Measurements from ENCODE around the gene XPO6.

XPO6 gene

GRCh38 chr16:28103516-28104170, 108.1 kb downstream of the XPO6 start:
- Histone ChIP-seq H3K4me3 (ENCODE audit: low read length in 2 of 2) (no peak overlapping the region), H3K4me1 (ENCODE audit: control insufficient read depth, insufficient read depth, low read length) (no peaks in the 10 kb centered on the region), H3K9me3 (ENCODE audit: control insufficient read depth in 2 of 2, low read length in 2 of 2) (no peaks in the 10 kb centered on the region), H3K36me3 (ENCODE audit: control insufficient read depth in 2 of 2, insufficient read depth in 2 of 2, low read length in 2 of 2) (peaks cover 77 to 78% of the 10 kb centered on the region in 2 donors), H3K27me3 (ENCODE audit: control insufficient read depth in 1 of 2, insufficient read depth in 2 of 2, low read length in 2 of 2) (no peaks in the 10 kb centered on the region), H3K27ac (ENCODE audit: low read length) (no peak overlapping the region), H3K9ac (ENCODE audit: low read length in 2 of 2) (no peak overlapping the region)

- H3K27ac ChIP-seq (ENCODE audit: low read length): no peak overlapping the region
- no peaks in the 10 kb centered on the region for H3K27me3 ChIP-seq (ENCODE audit: control insufficient read depth in 1 of 2, insufficient read depth in 2 of 2, low read length in 2 of 2)
- H3K4me3 ChIP-seq (ENCODE audit: low read length in 2 of 2): no peak overlapping the region
- no peaks in the 10 kb centered on the region for H3K9me3 ChIP-seq (ENCODE audit: control insufficient read depth in 2 of 2, low read length in 2 of 2)
- no peak overlapping the region for H3K9ac ChIP-seq (ENCODE audit: low read length in 2 of 2)
- H3K4me1 ChIP-seq (ENCODE audit: control insufficient read depth, insufficient read depth, low read length): no peaks in the 10 kb centered on the region
- peaks cover 56 to 75% of the 10 kb centered on the region in 2 donors for H3K36me3 ChIP-seq (ENCODE audit: control insufficient read depth in 2 of 2, insufficient read depth in 2 of 2, low read length in 2 of 2)
These were observed 110.3 kb downstream of the XPO6 start for GRCh38 chr16:28101533-28101890.

GRCh38 chr16:28100810-28101532, 110.8 kb downstream of the XPO6 start:
- Histone ChIP-seq H3K9ac (ENCODE audit: low read length in 2 of 2) (no peak overlapping the region), H3K27ac (ENCODE audit: low read length) (no peak overlapping the region), H3K27me3 (ENCODE audit: control insufficient read depth in 1 of 2, insufficient read depth in 2 of 2, low read length in 2 of 2) (no peaks in the 10 kb centered on the region), H3K36me3 (ENCODE audit: control insufficient read depth in 2 of 2, insufficient read depth in 2 of 2, low read length in 2 of 2) (peaks cover 50 to 70% of the 10 kb centered on the region in 2 donors), H3K9me3 (ENCODE audit: control insufficient read depth in 2 of 2, low read length in 2 of 2) (no peaks in the 10 kb centered on the region), H3K4me1 (ENCODE audit: control insufficient read depth, insufficient read depth, low read length) (no peaks in the 10 kb centered on the region), H3K4me3 (ENCODE audit: low read length in 2 of 2) (no peak overlapping the region)

GRCh38 chr16:28098959-28099945, 112.5 kb downstream of the XPO6 start:
- H3K36me3 ChIP-seq (ENCODE audit: control insufficient read depth in 2 of 2, insufficient read depth in 2 of 2, low read length in 2 of 2): peaks cover 33 to 54% of the 10 kb centered on the region in 2 donors
- H3K9me3 ChIP-seq (ENCODE audit: control insufficient read depth in 2 of 2, low read length in 2 of 2): no peaks in the 10 kb centered on the region

GRCh38 chr16:28098171-28098958, 113.4 kb downstream of the XPO6 start:
- H3K4me1 ChIP-seq (ENCODE audit: control insufficient read depth, insufficient read depth, low read length): no peaks in the 10 kb centered on the region
- H3K9me3 ChIP-seq (ENCODE audit: control insufficient read depth in 2 of 2, low read length in 2 of 2): no peaks in the 10 kb centered on the region
- H3K36me3 ChIP-seq (ENCODE audit: control insufficient read depth in 2 of 2, insufficient read depth in 2 of 2, low read length in 2 of 2): peaks cover 24 to 45% of the 10 kb centered on the region in 2 donors
- no peak overlapping the region for H3K9ac ChIP-seq (ENCODE audit: low read length in 2 of 2)
- no peaks in the 10 kb centered on the region for H3K27me3 ChIP-seq (ENCODE audit: control insufficient read depth in 1 of 2, insufficient read depth in 2 of 2, low read length in 2 of 2)
- H3K27ac ChIP-seq (ENCODE audit: low read length): no peak overlapping the region
- H3K4me3 ChIP-seq (ENCODE audit: low read length in 2 of 2): no peak overlapping the region

More at GRCh38 chr16:28098959-28099945, 112.5 kb downstream of the XPO6 start:
- Histone ChIP-seq H3K27me3 (ENCODE audit: control insufficient read depth in 1 of 2, insufficient read depth in 2 of 2, low read length in 2 of 2) (no peaks in the 10 kb centered on the region), H3K27ac (ENCODE audit: low read length) (no peak overlapping the region), H3K9ac (ENCODE audit: low read length in 2 of 2) (no peak overlapping the region), H3K4me3 (ENCODE audit: low read length in 2 of 2) (no peak overlapping the region), H3K4me1 (ENCODE audit: control insufficient read depth, insufficient read depth, low read length) (no peaks in the 10 kb centered on the region)

- Histone ChIP-seq H3K4me3 (ENCODE audit: low read length in 2 of 2) (no peak overlapping the region), H3K9me3 (ENCODE audit: control insufficient read depth in 2 of 2, low read length in 2 of 2) (no peaks in the 10 kb centered on the region), H3K9ac (ENCODE audit: low read length in 2 of 2) (no peak overlapping the region), H3K27me3 (ENCODE audit: control insufficient read depth in 1 of 2, insufficient read depth in 2 of 2, low read length in 2 of 2) (no peaks in the 10 kb centered on the region), H3K4me1 (ENCODE audit: control insufficient read depth, insufficient read depth, low read length) (no peaks in the 10 kb centered on the region), H3K36me3 (ENCODE audit: control insufficient read depth in 2 of 2, insufficient read depth in 2 of 2, low read length in 2 of 2) (peaks cover 21 to 35% of the 10 kb centered on the region in 2 donors), H3K27ac (ENCODE audit: low read length) (no peak overlapping the region)
These were observed 114.5 kb downstream of the XPO6 start for GRCh38 chr16:28096983-28097899.

GRCh38 chr16:28093385-28093725, 118.4 kb downstream of the XPO6 start:
- H3K27ac ChIP-seq (ENCODE audit: low read length): no peak overlapping the region

GRCh38 chr16:28092721-28093384, 118.9 kb downstream of the XPO6 start:
- Histone ChIP-seq H3K9ac (ENCODE audit: low read length in 2 of 2) (no peak overlapping the region), H3K27ac (ENCODE audit: low read length) (no peak overlapping the region), H3K9me3 (ENCODE audit: control insufficient read depth in 2 of 2, low read length in 2 of 2) (no peaks in the 10 kb centered on the region), H3K36me3 (ENCODE audit: control insufficient read depth in 2 of 2, insufficient read depth in 2 of 2, low read length in 2 of 2) (peaks cover 0 to 9% of the 10 kb centered on the region in 2 donors), H3K27me3 (ENCODE audit: control insufficient read depth in 1 of 2, insufficient read depth in 2 of 2, low read length in 2 of 2) (no peaks in the 10 kb centered on the region), H3K4me3 (ENCODE audit: low read length in 2 of 2) (no peak overlapping the region), H3K4me1 (ENCODE audit: control insufficient read depth, insufficient read depth, low read length) (no peaks in the 10 kb centered on the region)

More at GRCh38 chr16:28093385-28093725, 118.4 kb downstream of the XPO6 start:
- H3K9ac ChIP-seq (ENCODE audit: low read length in 2 of 2): no peak overlapping the region
- no peaks in the 10 kb centered on the region for H3K4me1 ChIP-seq (ENCODE audit: control insufficient read depth, insufficient read depth, low read length)
- no peaks in the 10 kb centered on the region for H3K27me3 ChIP-seq (ENCODE audit: control insufficient read depth in 1 of 2, insufficient read depth in 2 of 2, low read length in 2 of 2)
- H3K9me3 ChIP-seq (ENCODE audit: control insufficient read depth in 2 of 2, low read length in 2 of 2): no peaks in the 10 kb centered on the region
- H3K4me3 ChIP-seq (ENCODE audit: low read length in 2 of 2): no peak overlapping the region
- peaks cover 0 to 14% of the 10 kb centered on the region in 2 donors for H3K36me3 ChIP-seq (ENCODE audit: control insufficient read depth in 2 of 2, insufficient read depth in 2 of 2, low read length in 2 of 2)

- Histone ChIP-seq H3K27me3 (ENCODE audit: control insufficient read depth in 1 of 2, insufficient read depth in 2 of 2, low read length in 2 of 2) (no peaks in the 10 kb centered on the region), H3K4me3 (ENCODE audit: low read length in 2 of 2) (no peak overlapping the region), H3K27ac (ENCODE audit: low read length) (no peak overlapping the region), H3K4me1 (ENCODE audit: control insufficient read depth, insufficient read depth, low read length) (no peaks in the 10 kb centered on the region), H3K36me3 (ENCODE audit: control insufficient read depth in 2 of 2, insufficient read depth in 2 of 2, low read length in 2 of 2) (peaks cover 0 to 1% of the 10 kb centered on the region in 2 donors), H3K9me3 (ENCODE audit: control insufficient read depth in 2 of 2, low read length in 2 of 2) (no peaks in the 10 kb centered on the region), H3K9ac (ENCODE audit: low read length in 2 of 2) (no peak overlapping the region)
These were observed 120.1 kb downstream of the XPO6 start for GRCh38 chr16:28091656-28092055.

Data from stomach smooth muscle (tissue), 2 donors.